Liver (tissue), 3 donors: ENCODE results near the gene ASIC5.
A peak's percentile ranks its signal among the peaks of the same experiment; 100 is the strongest.

Experiments used
- ATF3 ChIP-seq: IDR thresholded peaks from 2 replicates; pipeline ENCODE4 v1.6.1; 2016; ENCODE audit warnings: antibody characterized with exemption
- CTCF ChIP-seq: fragments of 150-350 bp; IDR thresholded peaks from 2 replicates; pipeline ENCODE4 v1.5.1; 2017; ENCODE audit warnings: improper control_type of control experiment, low read depth, low read length; ENCODE audit not compliant: missing input control
- EGR1 ChIP-seq, 2 donors: IDR thresholded peaks; 2 replicates each; pipeline ENCODE4 v1.6.1; 2016 to 2018; ENCODE audit warnings: antibody characterized with exemption in 2 of 2, low read depth in 2 of 2
- FOXA1 ChIP-seq: IDR thresholded peaks from 2 replicates; pipeline ENCODE4 v1.6.1; 2016; ENCODE audit warnings: antibody characterized with exemption
- GABPA ChIP-seq, 2 donors: IDR thresholded peaks in 1 of 2; conservative IDR thresholded peaks in 1 of 2; 2 replicates each; pipeline ENCODE4 v1.6.1; 2016; ENCODE audit warnings: antibody characterized with exemption in 2 of 2, mild to moderate bottlenecking in 1 of 2, moderate library complexity in 1 of 2
- JUND ChIP-seq, 2 donors: IDR thresholded peaks; 2 replicates each; pipeline ENCODE4 v1.6.1; 2016; ENCODE audit warnings: antibody characterized with exemption in 2 of 2
- RAD21 ChIP-seq, 2 donors: IDR thresholded peaks; 2 replicates each; pipeline ENCODE4 v1.6.1; 2016; ENCODE audit warnings: antibody characterized with exemption in 2 of 2, mild to moderate bottlenecking in 2 of 2
- REST ChIP-seq: IDR thresholded peaks from 2 replicates; pipeline ENCODE4 v1.6.1; 2016; ENCODE audit warnings: antibody characterized with exemption, mild to moderate bottlenecking
- RXRA ChIP-seq, 2 donors: IDR thresholded peaks; 2 replicates each; pipeline ENCODE4 v1.6.1; 2017 to 2018; ENCODE audit warnings: antibody characterized with exemption in 2 of 2, mild to moderate bottlenecking in 1 of 2
- SP1 ChIP-seq: IDR thresholded peaks from 2 replicates; pipeline ENCODE4 v1.6.1; 2018; ENCODE audit warnings: antibody characterized with exemption, mild to moderate bottlenecking
- YY1 ChIP-seq: IDR thresholded peaks from 2 replicates; pipeline ENCODE4 v1.6.1; 2016; ENCODE audit warnings: antibody characterized with exemption, mild to moderate bottlenecking
- donor health status: healthy.
- donor health status: healthy.

GRCh38 chr4:155820887-155821518, 45.1 kb downstream of the ASIC5 start:
- no peak for TF ChIP-seq CTCF
- peak in 1 of 2 donors; percentile 11 for TF ChIP-seq RAD21 (IDR thresholded peaks at IDR 0.05)
- TF ChIP-seq GABPA (IDR thresholded peaks at IDR 0.05 in 1 of 2, conservative IDR thresholded peaks at IDR 0.05 in 1 of 2) = no peak
- TF ChIP-seq RXRA (IDR thresholded peaks at IDR 0.05) = peak in 1 of 2 donors; percentile 30
- TF ChIP-seq JUND (IDR thresholded peaks at IDR 0.05) = no peak
- TF ChIP-seq FOXA1 = no peak
- TF ChIP-seq YY1 = no peak
- TF ChIP-seq SP1 = no peak
- TF ChIP-seq REST = no peak
- TF ChIP-seq EGR1 (IDR thresholded peaks at IDR 0.05; ENCODE audit: low read depth in 2 of 2) = no peak
- no peak for TF ChIP-seq ATF3
